ENCODE results near the gene MED28.
"Not testable (repeated sequence)": the region's sequence is repeated elsewhere in the genome, so short reads cannot be mapped to it uniquely, and the experiment has no call there.

Gene MED28

GRCh38 chr4:17614416-17615299, at the start of gene MED28:
Gene MED28 (plus strand): TSS chr4:17614641. CDS start chr4:17614655, 14 bp downstream.
- DNase-seq: peak; percentile 89

- no peak for DNase-seq
Measured at GRCh38 chr4:17565846-17566245, 48.6 kb upstream of the MED28 start.

- DNase-seq: no peak
Measured at GRCh38 chr4:17567271-17567670, 47.2 kb upstream of the MED28 start.

GRCh38 chr4:17574206-17574605, 40.2 kb upstream of the MED28 start:
- DNase-seq: no peak

- not testable (repeated sequence) for DNase-seq
Measured at GRCh38 chr4:17575177-17575576, 39.3 kb upstream of the MED28 start.

GRCh38 chr4:17576932-17577664, 37.3 kb upstream of the MED28 start, which contains the start of gene LAP3:
Gene LAP3 (plus strand): TSS chr4:17577198. CDS start chr4:17577466, 268 bp downstream.
- DNase-seq: peak; percentile 92

GRCh38 chr4:17577665-17578481, 36.6 kb upstream of the MED28 start:
- DNase-seq: no peak

GRCh38 chr4:17578482-17578891, 36.0 kb upstream of the MED28 start:
- DNase-seq: no peak

- no peak for DNase-seq
Measured at GRCh38 chr4:17580969-17581368, 33.5 kb upstream of the MED28 start.

- no peak for DNase-seq
Measured at GRCh38 chr4:17583276-17583675, 31.2 kb upstream of the MED28 start.

GRCh38 chr4:17583941-17584340, 30.5 kb upstream of the MED28 start:
- DNase-seq: no peak

- no peak for DNase-seq
Measured at GRCh38 chr4:17584521-17585213, 29.8 kb upstream of the MED28 start.

GRCh38 chr4:17587094-17587822, 27.2 kb upstream of the MED28 start:
- DNase-seq: no peak

- no peak for DNase-seq
Measured at GRCh38 chr4:17589355-17589754, 25.1 kb upstream of the MED28 start.

- no peak for DNase-seq
Measured at GRCh38 chr4:17595471-17596005, 18.9 kb upstream of the MED28 start.

GRCh38 chr4:17597517-17597916, 16.9 kb upstream of the MED28 start:
- DNase-seq: no peak

GRCh38 chr4:17599826-17600225, 14.6 kb upstream of the MED28 start:
- DNase-seq: no peak

- DNase-seq: no peak
Measured at GRCh38 chr4:17605236-17605635, 9.2 kb upstream of the MED28 start.

- DNase-seq: no peak
Measured at GRCh38 chr4:17613761-17614415, 553 bp upstream of the MED28 start.

- no peak for DNase-seq
Measured at GRCh38 chr4:17616283-17616682, 1.8 kb downstream of the MED28 start.

GRCh38 chr4:17618926-17619325, 4.5 kb downstream of the MED28 start:
- DNase-seq: no peak

Measured in NCI-H2227 treated with DMSO at 0.1 percent for 48 hours (cell line).